HG03457 (cell line): ENCODE measurements around the gene ATP13A4.

Experiments used
- ATAC-seq: cut with Tn5 transposase; IDR thresholded peaks from one replicate; pipeline ENCODE4 v1.9.1; 2021; ENCODE audit warnings: moderate number of reproducible peaks; ENCODE audit not compliant: unreplicated experiment

ATP13A4 gene

GRCh38 chr3:193407688-193408087 lies 147.0 kb downstream of the ATP13A4 start:
- no peak for ATAC-seq

- no peak for ATAC-seq
Observed at GRCh38 chr3:193407112-193407511, 147.6 kb downstream of the ATP13A4 start.

GRCh38 chr3:193403307-193403706 lies 151.4 kb downstream of the ATP13A4 start:
- no peak for ATAC-seq

GRCh38 chr3:193400304-193400703 lies 154.4 kb downstream of the ATP13A4 start:
- ATAC-seq = no peak

- no peak for ATAC-seq
Observed at GRCh38 chr3:193396451-193397244, 158.0 kb downstream of the ATP13A4 start.

- ATAC-seq = no peak
Observed at GRCh38 chr3:193391902-193392301, 162.8 kb downstream of the ATP13A4 start.

GRCh38 chr3:193389335-193389734 lies 165.4 kb downstream of the ATP13A4 start:
- no peak for ATAC-seq

- ATAC-seq = no peak
Observed at GRCh38 chr3:193388361-193388760, 166.3 kb downstream of the ATP13A4 start.

- no peak for ATAC-seq
Observed at GRCh38 chr3:193387596-193387995, 167.1 kb downstream of the ATP13A4 start.

- ATAC-seq = no peak
Observed at GRCh38 chr3:193378706-193379105, 176.0 kb downstream of the ATP13A4 start, which contains the start of gene ATP13A5. Gene ATP13A5, minus strand, starts transcription at chr3:193378753. Its CDS starts 28 bp downstream, at chr3:193378725.

- ATAC-seq = no peak
Observed at GRCh38 chr3:193377591-193377990, 177.1 kb downstream of the ATP13A4 start.

- ATAC-seq = no peak
Observed at GRCh38 chr3:193375614-193376013, 179.1 kb downstream of the ATP13A4 start.

GRCh38 chr3:193372783-193373182 lies 181.9 kb downstream of the ATP13A4 start:
- ATAC-seq = no peak

GRCh38 chr3:193367868-193368267 lies 186.8 kb downstream of the ATP13A4 start:
- no peak for ATAC-seq

GRCh38 chr3:193357291-193357690 lies 197.4 kb downstream of the ATP13A4 start:
- no peak for ATAC-seq

- no peak for ATAC-seq
Observed at GRCh38 chr3:193354423-193354822, 200.3 kb downstream of the ATP13A4 start.
